SK-N-MC (cell line): ENCODE results near the gene EPRS1.

Experiments
- EZH2 ChIP-seq: fragments of 200-600 bp; sonication (generic); IDR thresholded peaks from one replicate; pipeline ENCODE4 v1.6.1; 2017; ENCODE audit warnings: antibody characterized with exemption
- FOXP2 ChIP-seq: optimal IDR thresholded peaks from 2 replicates; pipeline ENCODE3; 2011; ENCODE audit warnings: mild to moderate bottlenecking, moderate library complexity; ENCODE audit not compliant: insufficient read depth; ENCODE audit errors: extremely low read length, control extremely low read depth
- POLR2AphosphoS5 ChIP-seq: IDR thresholded peaks from 2 replicates; pipeline ENCODE4 v1.6.1; 2012; ENCODE audit warnings: mild to moderate bottlenecking, low read depth, low read length, borderline replicate concordance

- TF ChIP-seq EZH2: no peak
- TF ChIP-seq POLR2AphosphoS5: no peak
- no peak for TF ChIP-seq FOXP2
These were observed 31.6 kb upstream of the EPRS1 start for GRCh38 chr1:220077887-220078286.
